Muscle layer of duodenum (tissue), 2 donors: Measurements from ENCODE around the gene MRM1.

Experiments used
- H3K27ac ChIP-seq: one replicate; pipeline ENCODE4 v1.7.0; 2013; ENCODE audit warnings: mild to moderate bottlenecking, low read length
- H3K27me3 ChIP-seq: one replicate; pipeline ENCODE4 v1.7.0; 2013; ENCODE audit warnings: low read depth, mild to moderate bottlenecking, control low read depth, low read length
- H3K36me3 ChIP-seq, 2 donors: one replicate each; pipeline ENCODE4 v1.7.0; 2013; ENCODE audit warnings: low read length in 2 of 2, control low read depth in 1 of 2, mild to moderate bottlenecking in 1 of 2; ENCODE audit not compliant: insufficient read depth in 2 of 2, control insufficient read depth in 1 of 2
- H3K4me1 ChIP-seq, 2 donors: one replicate each; pipeline ENCODE4 v1.7.0; 2013; ENCODE audit warnings: low read length in 2 of 2, mild to moderate bottlenecking in 2 of 2, control low read depth in 1 of 2, moderate library complexity in 1 of 2; ENCODE audit not compliant: insufficient read depth in 2 of 2, control insufficient read depth in 1 of 2
- H3K4me3 ChIP-seq, 2 donors: one replicate each; pipeline ENCODE4 v1.7.0; 2013; ENCODE audit warnings: low read length in 2 of 2, low read depth in 1 of 2, mild to moderate bottlenecking in 1 of 2
- H3K9me3 ChIP-seq, 2 donors: one replicate each; pipeline ENCODE4 v1.7.0; 2013; ENCODE audit warnings: low read length in 2 of 2, control low read depth in 1 of 2, mild to moderate bottlenecking in 1 of 2; ENCODE audit not compliant: control insufficient read depth in 1 of 2
- donor health status: healthy.

The MRM1 gene

GRCh38 chr17:36657763-36658490, 56.5 kb downstream of the MRM1 start:
- Histone ChIP-seq H3K27me3 (peaks cover 14% of the 10 kb centered on the region), H3K4me3 (peak overlapping the region; percentile 33 to 69), H3K27ac (no peak overlapping the region), H3K9me3 (no peaks in the 10 kb centered on the region), H3K4me1 (peaks cover 0 to 14% of the 10 kb centered on the region in 2 donors), H3K36me3 (no peaks in the 10 kb centered on the region)
